Endothelial cell of umbilical vein (primary cell): ENCODE measurements around the gene TSPAN9. TPM values are rescaled to one million over a fixed set of nuclear protein-coding genes. Genes with fewer than 3 reads are reported as not detected.

Source experiments
- BruUV-seq: library from RNA; stranded (reverse); fragments of 400-500 nt; replicated peaks from 2 replicates; lab custom pipeline; 2021; lab: Mats Ljungman, UMichigan
- CTCF ChIA-PET: fragments of 300-600, 350-600 bp; sonication (Branson Sonifier 250); formaldehyde crosslinking; loops from one replicate; lab custom pipeline; 2021; ENCODE audit warnings: antibody characterized with exemption, inconsistent platforms; lab: Charles Lee
- POLR2A ChIA-PET: fragments of 300-600, 350-600 bp; sonication (Branson Sonifier 250); formaldehyde crosslinking; loops from one replicate; lab custom pipeline; 2021; ENCODE audit warnings: antibody characterized with exemption, inconsistent platforms; lab: Charles Lee
- DNase-seq: peaks from one replicate; pipeline ENCODE4 v3.0.0-alpha.2; 2011; ENCODE audit warnings: low read depth, low spot score
- FAIRE-seq: peaks from 2 replicates; lab custom pipeline; 2011; peaks lifted over from hg19 to GRCh38; lab: Jason Lieb, UNC
- H2AFZ ChIP-seq: 2 replicates; pipeline ENCODE4 v1.6.0; 2012; ENCODE audit warnings: low read depth, low read length, control low read depth, inconsistent platforms
- H3K27ac ChIP-seq: 2 replicates; pipeline ENCODE4 v1.5.1; 2011; ENCODE audit warnings: low read depth, mild to moderate bottlenecking, control low read depth, low read length, moderate library complexity; ENCODE audit not compliant: insufficient read depth
- H3K27me3 ChIP-seq, 2 experiments: 2 replicates each; pipeline versions ENCODE4 v1.6.0 to v1.6.1; 2011; ENCODE audit warnings: low read length in 2 of 2, mixed read lengths in 1 of 2; ENCODE audit not compliant: control insufficient read depth in 2 of 2, insufficient read depth in 2 of 2
- H3K36me3 ChIP-seq, 2 experiments: 2 replicates in 1 of 2; 3 replicates in 1 of 2; pipeline ENCODE4 v1.5.1; 2011; ENCODE audit warnings: low read length in 2 of 2, mild to moderate bottlenecking in 1 of 2, moderate library complexity in 1 of 2; ENCODE audit not compliant: control insufficient read depth in 2 of 2, insufficient read depth in 2 of 2; ENCODE audit errors: extremely low read depth in 1 of 2
- H3K4me1 ChIP-seq: 3 replicates; pipeline ENCODE4 v1.5.1; 2011; ENCODE audit warnings: mild to moderate bottlenecking, low read length; ENCODE audit not compliant: control insufficient read depth, insufficient read depth; ENCODE audit errors: extremely low read depth
- H3K4me2 ChIP-seq: 2 replicates; pipeline ENCODE4 v1.6.1; 2011; ENCODE audit warnings: low read length, control low read depth, mixed read lengths; ENCODE audit not compliant: insufficient read depth
- H3K4me3 ChIP-seq, 3 experiments: fragments of 200-600 bp in 1 of 3; sonication (generic), shearing (Covaris generic) in 1 of 3; replicated peaks in 1 of 3; 2 replicates each; pipeline ENCODE4 v1.5.1; 2011 to 2016; ENCODE audit warnings: control low read depth in 3 of 3, low read length in 3 of 3, mild to moderate bottlenecking in 2 of 3, inconsistent platforms in 1 of 3, low read depth in 1 of 3, moderate library complexity in 1 of 3; ENCODE audit not compliant: insufficient read depth in 1 of 3
- H3K79me2 ChIP-seq: 2 replicates; pipeline ENCODE4 v1.6.0; 2012; ENCODE audit warnings: low read length, inconsistent platforms; ENCODE audit not compliant: control insufficient read depth, insufficient read depth
- H3K9ac ChIP-seq: replicated peaks from 2 replicates; pipeline ENCODE3; 2011; ENCODE audit warnings: low read length, control low read depth; ENCODE audit not compliant: insufficient read depth; ENCODE audit errors: extremely low read depth
- H3K9me1 ChIP-seq: replicated peaks from 3 replicates; pipeline ENCODE4 v1.6.0; 2011; ENCODE audit warnings: mild to moderate bottlenecking, low read length; ENCODE audit not compliant: control insufficient read depth, insufficient read depth; ENCODE audit errors: extremely low read depth
- H3K9me3 ChIP-seq: replicated peaks from 2 replicates; pipeline ENCODE4 v1.5.1; 2012; ENCODE audit warnings: low read length, inconsistent platforms; ENCODE audit not compliant: control insufficient read depth, insufficient read depth
- H4K20me1 ChIP-seq: replicated peaks from 2 replicates; pipeline ENCODE3; 2011; ENCODE audit warnings: mild to moderate bottlenecking, low read length; ENCODE audit not compliant: control insufficient read depth, insufficient read depth; ENCODE audit errors: extremely low read depth
- CTCF ChIP-seq, 2 donors: IDR thresholded peaks; 1 replicate in 1 of 2; 2 replicates in 1 of 2; pipeline ENCODE4 v1.5.1; 2011; ENCODE audit warnings: low read length in 2 of 2, mild to moderate bottlenecking in 2 of 2, moderate library complexity in 2 of 2, control low read depth in 1 of 2, inconsistent platforms in 1 of 2, low read depth in 1 of 2; ENCODE audit not compliant: insufficient read depth in 1 of 2; ENCODE audit errors: extremely low read depth in 1 of 2
- EZH2 ChIP-seq: IDR thresholded peaks from 2 replicates; pipeline ENCODE4 v1.6.1; 2012; ENCODE audit warnings: borderline replicate concordance, low read depth, mild to moderate bottlenecking, moderate library complexity, low read length, inconsistent platforms; ENCODE audit not compliant: severe bottlenecking
- FOS ChIP-seq: IDR thresholded peaks from 2 replicates; pipeline ENCODE4 v1.6.1; 2011; ENCODE audit warnings: mild to moderate bottlenecking, low read length, moderate library complexity, borderline replicate concordance; ENCODE audit not compliant: insufficient read depth
- GATA2 ChIP-seq: IDR thresholded peaks from 2 replicates; pipeline ENCODE4 v1.7.0; 2011; ENCODE audit warnings: low read depth, mild to moderate bottlenecking, moderate library complexity, mixed read lengths, low read length; ENCODE audit not compliant: insufficient read length, insufficient read depth
- JUN ChIP-seq: IDR thresholded peaks from 2 replicates; pipeline ENCODE4 v1.6.1; 2011; ENCODE audit warnings: borderline replicate concordance, low read depth; ENCODE audit not compliant: insufficient read length, insufficient read depth
- MAX ChIP-seq: IDR thresholded peaks from 2 replicates; pipeline ENCODE4 v1.6.1; 2011; ENCODE audit not compliant: insufficient read depth, insufficient read length
- MYC ChIP-seq: IDR thresholded peaks from one replicate; pipeline ENCODE4 v1.6.1; 2011; ENCODE audit warnings: mild to moderate bottlenecking, low read depth, low read length
- POLR2A ChIP-seq: IDR thresholded peaks from 2 replicates; pipeline ENCODE4 v1.6.1; 2012; ENCODE audit warnings: low read depth, mild to moderate bottlenecking, control low read depth, low read length
- POLR2AphosphoS5 ChIP-seq: IDR thresholded peaks from 2 replicates; pipeline ENCODE4 v1.6.1; 2012; ENCODE audit warnings: low read depth, mild to moderate bottlenecking, control low read depth, low read length, moderate library complexity; ENCODE audit not compliant: insufficient read depth
- dilution Hi-C: fragments of 300-500 bp; cut with MboI; formaldehyde crosslinking; loops from one replicate; pipeline ENCODE4 v1.15.0; 2019; ENCODE audit warnings: low sequenced_read_pairs; ENCODE audit not compliant: extremely low pct_ligation_motif_present
- intact Hi-C: fragments of 100-400 bp; cut with micrococcal nuclease; formaldehyde crosslinking; loops from one replicate; pipeline ENCODE4 v1.10.0; 2022
- polyA plus RNA-seq, 4 experiments: library from polyadenylated mRNA; depleted of rRNA in 3 of 4; stranded (reverse) in 3 of 4; unstranded in 1 of 4; fragments of >200 nt; gene quantifications; 2 replicates each; pipeline versions ENCODE4 v1.2.1 to v1.2.3, GENCODE V29; 2011 to 2012; ENCODE audit warnings: missing spikeins in 1 of 4
- total RNA-seq: library from RNA; stranded (reverse); gene quantifications from 2 replicates; pipeline ENCODE4 v1.2.3, GENCODE V29; 2021

Gene TSPAN9
- total and polyA plus RNA-seq, 2 donors (not counting 3 experiments of a cell fraction or from before 2014, with no cell fraction given), result 43.3 to 66.8 TPM

GRCh38 chr12:3195859-3196483, 118.8 kb downstream of the TSPAN9 start:
- Histone ChIP-seq H3K4me2 (no peak overlapping the region), H3K36me3 (no peaks in the 10 kb centered on the region), H2AFZ (no peak overlapping the region), H3K27ac (no peak overlapping the region), H3K4me1 (peaks cover 10% of the 10 kb centered on the region), H3K79me2 (no peaks in the 10 kb centered on the region), H3K9me1 (no peaks in the 10 kb centered on the region), H3K9me3 (no peaks in the 10 kb centered on the region), H3K9ac (no peak overlapping the region), H3K27me3 (peaks cover under 1 to 7% of the 10 kb centered on the region in 2 experiments), H3K4me3 (no peak overlapping the region), H4K20me1 (no peaks in the 10 kb centered on the region)
- FAIRE-seq (no peak), DNase-seq (no peak)
- BruUV-seq, result no TSS peak
- ChIA-PET POLR2A (no interaction called here), CTCF (interaction anchor here (0.8 to 2.9 kb wide), 11 partner anchors 9 to 123 kb away, joined by 3 to 9 read pairs (median 3); no protein-coding TSS in a partner anchor)
- intact Hi-C loops (no loop called here), dilution Hi-C loops (no loop called here)
- no peak for TF ChIP-seq JUN
- no peak for TF ChIP-seq POLR2A
- no peak for TF ChIP-seq POLR2AphosphoS5
- no peak for TF ChIP-seq GATA2
- no peak for TF ChIP-seq CTCF (IDR thresholded peaks at IDR 0.05; ENCODE audit: extremely low read depth in 1 of 2, insufficient read depth in 1 of 2, low read depth in 1 of 2, low read length in 2 of 2)
- TF ChIP-seq FOS, result no peak
- TF ChIP-seq MAX, result no peak
- no peak for TF ChIP-seq MYC
- TF ChIP-seq EZH2, result no peak
